ENCODE data around the gene LMNB1.

GRCh38 chr5:126754609-126755008 lies 22.3 kb upstream of the LMNB1 start:
- TF ChIP-seq EZH2 (IDR thresholded peaks at IDR 0.05; ENCODE audit: borderline replicate concordance, low read depth, low read length, severe bottlenecking) (no peak), CTCF (IDR thresholded peaks at IDR 0.05; ENCODE audit: borderline replicate concordance, extremely low read depth, low read length, poor library complexity, severe bottlenecking) (no peak)
